GM23338 (cell line): ENCODE measurements around the gene GOLT1A. TPM values are rescaled to one million over a fixed set of nuclear protein-coding genes. Genes with fewer than 3 reads are reported as not detected.

ENCODE experiments used
- ATAC-seq: fragments of 200-7000 bp; cut with Tn5 transposase; 3 replicates; pipeline ENCODE4 v1.9.1; 2020
- DNase-seq: peaks from one replicate; pipeline ENCODE4 v3.0.0-alpha.2; 2015; ENCODE audit warnings: low spot score
- H2AFZ ChIP-seq: fragments of 200-600 bp; sonication (generic); 2 replicates; pipeline ENCODE4 v1.8.0; 2016; ENCODE audit warnings: antibody characterized with exemption, mild to moderate bottlenecking, moderate library complexity
- H3F3A ChIP-seq: fragments of 200-600 bp; sonication (generic); replicated peaks from 2 replicates; pipeline ENCODE4 v1.8.0; 2017; ENCODE audit warnings: antibody characterized with exemption, mixed run types, low read depth
- H3K27ac ChIP-seq: fragments of 200-600 bp; sonication (generic); 2 replicates; pipeline ENCODE4 v1.6.1; 2016; ENCODE audit warnings: low read depth
- H3K27me3 ChIP-seq: fragments of 200-600 bp; sonication (generic); 2 replicates; pipeline ENCODE4 v1.8.0; 2016; ENCODE audit warnings: mild to moderate bottlenecking, mixed run types, moderate library complexity; ENCODE audit not compliant: insufficient read depth
- H3K36me3 ChIP-seq: fragments of 200-600 bp; sonication (generic); 2 replicates; pipeline ENCODE4 v1.8.0; 2016; ENCODE audit warnings: mild to moderate bottlenecking; ENCODE audit not compliant: insufficient read depth
- H3K4me1 ChIP-seq: fragments of 200-600 bp; sonication (generic); 2 replicates; pipeline ENCODE4 v1.8.0; 2016; ENCODE audit warnings: mild to moderate bottlenecking, moderate library complexity; ENCODE audit not compliant: insufficient read depth
- H3K4me2 ChIP-seq: fragments of 200-600 bp; sonication (generic); 2 replicates; pipeline ENCODE4 v1.7.1; 2017; ENCODE audit warnings: mixed run types
- H3K4me3 ChIP-seq: fragments of 200-600 bp; sonication (generic); 2 replicates; pipeline ENCODE4 v1.6.1; 2016; ENCODE audit warnings: mixed run types
- H3K79me2 ChIP-seq: fragments of 200-600 bp; sonication (generic); replicated peaks from 2 replicates; pipeline ENCODE4 v1.8.0; 2017; ENCODE audit warnings: mild to moderate bottlenecking; ENCODE audit not compliant: insufficient read depth
- H3K9me2 ChIP-seq: fragments of 200-600 bp; sonication (generic); 2 replicates; pipeline ENCODE4 v1.8.0; 2017; ENCODE audit not compliant: insufficient read depth
- H4K20me1 ChIP-seq: fragments of 200-600 bp; sonication (generic); replicated peaks from 2 replicates; pipeline ENCODE4 v1.8.0; 2017; ENCODE audit warnings: mild to moderate bottlenecking; ENCODE audit not compliant: insufficient read depth
- H3K27ac Mint-ChIP-seq: 2 replicates; pipeline ENCODE4 v1.8.0; 2020; ENCODE audit warnings: inconsistent platforms, mild to moderate bottlenecking, moderate library complexity, mixed read lengths
- H3K27me3 Mint-ChIP-seq: 3 replicates; pipeline ENCODE4 v1.8.0; 2022; ENCODE audit warnings: low read depth, mild to moderate bottlenecking, moderate library complexity, mixed read lengths, inconsistent platforms; ENCODE audit not compliant: insufficient read depth, poor library complexity
- H3K36me3 Mint-ChIP-seq: 3 replicates; pipeline ENCODE4 v1.8.0; 2021; ENCODE audit warnings: low read depth, mild to moderate bottlenecking, inconsistent platforms, moderate library complexity, mixed read lengths
- H3K4me1 Mint-ChIP-seq: 3 replicates; pipeline ENCODE4 v1.8.0; 2020; ENCODE audit warnings: mild to moderate bottlenecking, inconsistent platforms, mixed read lengths
- H3K4me3 Mint-ChIP-seq: 3 replicates; pipeline ENCODE4 v1.8.0; 2021; ENCODE audit warnings: moderate library complexity, mild to moderate bottlenecking, inconsistent platforms, mixed read lengths
- H3K9me3 Mint-ChIP-seq: 3 replicates; pipeline ENCODE4 v1.8.0; 2020; ENCODE audit warnings: moderate library complexity, mild to moderate bottlenecking, inconsistent platforms, mixed read lengths
- CREB1 ChIP-seq: fragments of 250-450 bp; sonication (Bioruptor Pico); IDR thresholded peaks from 2 replicates; pipeline ENCODE4 v1.5.0; 2020; ENCODE audit warnings: low read depth, mild to moderate bottlenecking, moderate library complexity
- CTCF ChIP-seq, 2 experiments: fragments of 200-600 bp in 1 of 2; sonication (generic) in 1 of 2; conservative IDR thresholded peaks; 2 replicates each; pipeline versions ENCODE4 v1.5.1 to v1.6.1; 2016 to 2017; ENCODE audit warnings: antibody characterized with exemption in 2 of 2, low read depth in 2 of 2, mild to moderate bottlenecking in 2 of 2, moderate library complexity in 1 of 2
- ETS1 ChIP-seq: IDR thresholded peaks from 2 replicates; pipeline ENCODE4 v1.6.1; 2016; ENCODE audit warnings: antibody characterized with exemption
- EZH2 ChIP-seq: fragments of 200-600 bp; sonication (generic); IDR thresholded peaks from one replicate; pipeline ENCODE4 v1.8.0; 2017; ENCODE audit warnings: antibody characterized with exemption, mild to moderate bottlenecking, low read depth; ENCODE audit not compliant: unreplicated experiment
- JUNB ChIP-seq: IDR thresholded peaks from one replicate; pipeline ENCODE4 v1.6.1; 2016; ENCODE audit warnings: antibody characterized with exemption; ENCODE audit not compliant: unreplicated experiment
- NANOG ChIP-seq: IDR thresholded peaks from 2 replicates; pipeline ENCODE4 v1.6.1; 2016; ENCODE audit warnings: antibody characterized with exemption, borderline replicate concordance
- POLR2AphosphoS5 ChIP-seq: IDR thresholded peaks from 2 replicates; pipeline ENCODE4 v1.6.1; 2016; ENCODE audit warnings: antibody characterized with exemption, low read depth
- REST ChIP-seq: IDR thresholded peaks from one replicate; pipeline ENCODE4 v1.6.1; 2018; ENCODE audit warnings: antibody characterized with exemption; ENCODE audit not compliant: unreplicated experiment
- STAT1 ChIP-seq: IDR thresholded peaks from one replicate; pipeline ENCODE4 v1.6.1; 2016; ENCODE audit warnings: antibody characterized with exemption; ENCODE audit not compliant: unreplicated experiment
- ZNF114 ChIP-seq: fragments of 250-450 bp; sonication (Bioruptor Pico); IDR thresholded peaks from 2 replicates; pipeline ENCODE4 v1.5.0; 2020; ENCODE audit warnings: mild to moderate bottlenecking, moderate library complexity
- ZNF331 ChIP-seq: fragments of 250-450 bp; sonication (Bioruptor Pico); IDR thresholded peaks from 2 replicates; pipeline ENCODE4 v1.5.0; 2020; ENCODE audit warnings: low read depth, mild to moderate bottlenecking, moderate library complexity
- ZNF462 ChIP-seq: fragments of 250-450 bp; sonication (Bioruptor Pico); IDR thresholded peaks from 2 replicates; pipeline ENCODE4 v1.5.0; 2020; ENCODE audit warnings: mild to moderate bottlenecking, moderate library complexity
- polyA plus RNA-seq: library from polyadenylated mRNA; unstranded; fragments of >200 nt; fragmentation: Nextera tagmentation; extraction: Ambion mirVana; gene quantifications from 2 replicates; pipeline ENCODE4 v1.2.1, GENCODE V29; 2016
- total RNA-seq: library from RNA; depleted of rRNA; stranded (reverse); fragments of >200 nt; shearing (Covaris generic); gene quantifications from 2 replicates; pipeline ENCODE4 v1.2.3, GENCODE V29; 2014

Gene GOLT1A
- total and polyA plus RNA-seq, 2 experiments from 2014 or later: 3.0 to 7.2 TPM

- Mint-ChIP-seq H3K36me3 (peaks cover 30% of the 10 kb centered on the region), H3K4me3 (no peak overlapping the region)
Measured at GRCh38 chr1:204228896-204229295, 15.1 kb upstream of the GOLT1A start.

More at GRCh38 chr1:204228896-204229295, 15.1 kb upstream of the GOLT1A start:
- H3K27ac Mint-ChIP-seq: no peak overlapping the region
- H3K4me3 ChIP-seq: no peak overlapping the region
- no peaks in the 10 kb centered on the region for H3F3A ChIP-seq
- no peak for DNase-seq
- no peaks in the 10 kb centered on the region for H3K9me3 Mint-ChIP-seq
- TF ChIP-seq CTCF (conservative IDR thresholded peaks at IDR 0.05; ENCODE audit: low read depth in 2 of 2): no peak
- TF ChIP-seq ZNF114 (CRISPR knock-in tag): no peak
- TF ChIP-seq POLR2AphosphoS5: no peak
- no peak for TF ChIP-seq CREB1 (CRISPR knock-in tag)
- no peak for TF ChIP-seq NANOG
- TF ChIP-seq REST: no peak
- no peak for TF ChIP-seq JUNB
- TF ChIP-seq STAT1: no peak
- TF ChIP-seq EZH2: no peak
- no peak for TF ChIP-seq ETS1
- no peak for TF ChIP-seq ZNF331 (CRISPR knock-in tag)
- no peak for TF ChIP-seq ZNF462 (CRISPR knock-in tag)
- no peak overlapping the region for H3K27ac ChIP-seq
- H3K36me3 ChIP-seq: no peaks in the 10 kb centered on the region
- no peaks in the 10 kb centered on the region for H3K9me2 ChIP-seq
- no peak for ATAC-seq
- no peak overlapping the region for H3K4me2 ChIP-seq
- H3K4me1 Mint-ChIP-seq: peaks cover 12% of the 10 kb centered on the region
- no peaks in the 10 kb centered on the region for H3K27me3 ChIP-seq
- peaks cover 4% of the 10 kb centered on the region for H3K27me3 Mint-ChIP-seq
- no peaks in the 10 kb centered on the region for H3K4me1 ChIP-seq
- H2AFZ ChIP-seq: no peak overlapping the region
- no peaks in the 10 kb centered on the region for H3K79me2 ChIP-seq
- no peaks in the 10 kb centered on the region for H4K20me1 ChIP-seq
